Right renal cortex interstitium (tissue), 3 donors: ENCODE data around the gene MORC3. TPM values are rescaled to one million over a fixed set of nuclear protein-coding genes. Genes with fewer than 3 reads are reported as not detected.
A peak's percentile ranks its signal among the peaks of the same experiment; 100 is the strongest.
"Not testable (repeated sequence)": the region's sequence is repeated elsewhere in the genome, so short reads cannot be mapped to it uniquely, and the experiment has no call there.

ENCODE experiments used
- DNase-seq, 3 donors: peaks; one replicate each; pipeline ENCODE4 v3.0.0-alpha.2; 2013; ENCODE audit warnings: low read depth in 3 of 3, low spot score in 2 of 3
- polyA plus RNA-seq, 3 donors: library from polyadenylated mRNA; unstranded; fragments of 120-200 nt; gene quantifications; one replicate each; pipeline ENCODE4 v1.2.1, GENCODE V29; 2013; ENCODE audit not compliant: insufficient read length in 3 of 3

The MORC3 gene
- polyA plus RNA-seq, 3 donors, result 36.4 to 43.0 (median 39.5) TPM

DNA sequence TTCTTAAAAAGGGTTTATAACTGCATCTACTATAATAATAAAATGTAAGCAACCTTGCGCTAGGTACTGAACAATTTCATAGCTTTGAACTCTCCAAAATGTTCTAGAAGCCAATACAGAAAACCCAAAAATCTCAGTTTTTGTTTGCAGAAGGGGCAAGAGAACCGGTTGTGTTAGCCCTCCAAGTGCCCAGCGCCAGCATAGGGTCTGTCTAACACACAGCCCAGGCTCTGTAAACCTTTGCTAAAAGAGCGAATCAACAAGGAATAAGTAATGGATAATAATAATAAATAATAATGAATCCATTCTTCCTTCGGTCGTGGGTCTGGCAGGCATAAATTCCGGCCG lies 64.9 kb downstream of the MORC3 start:
- no peak for DNase-seq

DNA sequence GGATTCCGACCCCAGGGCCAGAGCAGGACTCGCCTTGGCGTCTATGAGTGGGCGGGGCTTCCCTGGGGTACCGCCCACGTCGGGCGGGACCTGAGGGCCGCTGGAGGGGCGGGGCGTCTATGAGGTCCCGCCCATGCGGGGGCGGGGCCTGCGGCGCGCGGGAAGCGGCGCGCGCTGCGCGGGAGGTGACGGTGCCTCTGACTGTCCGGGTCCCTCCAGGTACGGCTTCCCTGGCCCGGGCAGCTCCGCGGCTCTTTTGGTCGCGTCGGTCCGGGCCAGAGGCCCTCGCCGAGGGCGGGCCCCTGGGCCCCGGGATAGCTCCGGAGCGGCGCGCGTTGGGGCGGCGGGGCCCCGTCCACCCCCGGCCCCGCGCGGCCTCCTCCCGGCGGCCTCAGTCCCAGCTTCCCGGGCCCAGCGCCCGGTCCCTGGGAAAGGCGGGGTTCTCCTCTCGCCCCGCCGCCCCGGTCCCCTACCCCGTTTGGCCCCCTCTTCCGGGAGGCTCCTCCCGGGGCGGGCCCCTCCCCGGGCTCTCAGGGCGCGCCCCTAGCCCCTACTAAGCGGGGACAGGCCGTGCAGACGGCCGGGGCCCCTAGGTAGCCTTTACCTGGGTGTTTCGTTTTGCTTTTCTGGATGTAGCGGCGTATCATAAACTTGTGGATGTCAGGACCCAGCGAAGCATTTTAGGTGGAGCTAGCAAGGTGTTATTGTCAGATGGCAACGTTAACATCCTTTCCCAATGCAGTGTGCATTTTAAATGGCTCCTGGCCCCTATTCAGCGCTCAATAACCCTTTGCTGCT lies 65.4 kb downstream of the MORC3 start, which contains the start of gene CHAF1B:
CHAF1B (plus strand) TSS at position 160 of the 798 bp plus-strand sequence. CDS start 745 bp downstream, outside the sequence.
- peak; percentile 33 to 70 (median 67) for DNase-seq

DNA sequence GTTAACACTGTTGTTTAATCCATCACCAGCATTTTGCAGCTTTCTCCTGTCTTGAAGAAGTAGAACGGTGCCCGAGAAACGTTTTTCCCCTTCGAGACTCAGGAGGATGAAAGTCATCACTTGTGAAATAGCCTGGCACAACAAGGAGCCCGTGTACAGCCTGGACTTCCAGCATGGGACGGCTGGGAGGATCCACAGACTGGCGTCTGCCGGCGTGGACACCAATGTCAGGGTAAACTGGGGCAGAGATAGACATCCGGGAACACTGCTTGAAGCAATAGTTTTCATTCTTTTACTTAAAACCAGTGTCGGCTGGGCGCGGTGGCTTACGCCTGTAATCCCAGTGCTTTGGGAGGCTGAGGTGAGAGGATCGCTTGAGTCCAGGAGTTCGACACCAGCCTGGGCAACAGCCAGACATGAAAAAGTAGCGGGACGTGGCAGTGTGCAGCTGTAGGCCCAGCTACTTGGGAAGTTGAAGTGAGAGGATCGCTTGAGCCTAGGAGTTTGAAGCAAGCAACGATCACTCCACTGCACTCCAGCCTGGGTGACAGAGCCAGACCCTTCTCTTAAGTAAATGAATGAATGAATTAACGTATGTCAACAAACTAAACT lies 66.1 kb downstream of the MORC3 start:
- no peak for DNase-seq

DNA sequence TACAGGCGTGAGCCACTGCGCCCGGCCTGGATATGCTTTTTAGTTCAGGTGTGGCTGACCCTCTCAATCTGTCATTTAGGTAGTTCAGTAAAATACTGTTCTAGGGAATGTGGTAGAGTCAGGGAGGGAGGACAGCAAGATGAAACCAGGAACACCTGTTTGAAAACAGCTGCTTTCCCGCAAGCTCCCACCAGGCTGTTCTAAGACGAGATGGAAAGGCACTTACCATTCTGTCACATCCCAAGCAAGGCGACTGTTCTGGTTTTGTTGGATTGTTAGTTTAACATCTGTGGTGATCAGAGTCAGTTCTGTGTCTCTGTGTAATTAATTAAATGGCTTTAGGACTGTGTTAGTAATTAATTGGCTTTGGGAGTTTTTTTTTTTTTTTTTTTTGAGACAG lies 68.1 kb downstream of the MORC3 start:
- no peak for DNase-seq

DNA sequence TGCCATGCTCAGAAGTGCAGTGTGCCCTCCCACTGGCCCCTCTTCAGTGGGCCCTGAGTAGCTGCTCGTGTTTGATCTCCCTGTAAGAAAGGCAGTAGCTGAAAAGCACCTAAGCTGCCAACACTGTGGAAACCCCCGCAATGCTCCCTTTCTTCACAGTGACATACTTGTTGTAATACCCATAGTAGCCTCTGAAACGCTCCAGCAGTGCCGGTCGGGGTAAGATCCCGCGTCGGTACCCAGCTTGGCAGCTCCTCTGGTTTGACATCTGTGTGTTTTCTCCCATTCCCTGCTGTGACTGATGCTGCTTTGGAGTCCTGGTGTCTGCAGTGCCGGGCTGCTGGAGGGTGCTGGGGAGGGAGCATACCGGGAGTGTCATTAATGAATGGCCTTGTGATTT lies 68.8 kb downstream of the MORC3 start:
- DNase-seq, result no peak

DNA sequence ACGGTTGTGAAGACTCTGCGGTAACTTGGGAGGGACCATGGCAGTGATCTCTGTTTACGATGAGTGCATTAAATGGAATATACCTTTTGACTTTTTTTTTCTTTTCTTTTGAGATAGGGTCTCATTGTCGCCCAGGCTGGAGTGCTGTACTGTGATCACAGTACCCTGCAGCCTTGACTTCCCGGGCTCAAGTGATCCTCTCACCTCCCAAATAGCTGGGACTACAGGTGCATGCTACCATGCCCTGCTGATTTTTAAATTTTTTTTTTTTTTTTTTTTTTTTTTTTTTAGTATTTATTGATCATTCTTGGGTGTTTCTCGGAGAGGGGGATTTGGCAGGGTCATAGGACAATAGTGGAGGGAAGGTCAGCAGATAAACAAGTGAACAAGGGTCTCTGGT lies 71.7 kb downstream of the MORC3 start:
- DNase-seq, result not testable (repeated sequence)

DNA sequence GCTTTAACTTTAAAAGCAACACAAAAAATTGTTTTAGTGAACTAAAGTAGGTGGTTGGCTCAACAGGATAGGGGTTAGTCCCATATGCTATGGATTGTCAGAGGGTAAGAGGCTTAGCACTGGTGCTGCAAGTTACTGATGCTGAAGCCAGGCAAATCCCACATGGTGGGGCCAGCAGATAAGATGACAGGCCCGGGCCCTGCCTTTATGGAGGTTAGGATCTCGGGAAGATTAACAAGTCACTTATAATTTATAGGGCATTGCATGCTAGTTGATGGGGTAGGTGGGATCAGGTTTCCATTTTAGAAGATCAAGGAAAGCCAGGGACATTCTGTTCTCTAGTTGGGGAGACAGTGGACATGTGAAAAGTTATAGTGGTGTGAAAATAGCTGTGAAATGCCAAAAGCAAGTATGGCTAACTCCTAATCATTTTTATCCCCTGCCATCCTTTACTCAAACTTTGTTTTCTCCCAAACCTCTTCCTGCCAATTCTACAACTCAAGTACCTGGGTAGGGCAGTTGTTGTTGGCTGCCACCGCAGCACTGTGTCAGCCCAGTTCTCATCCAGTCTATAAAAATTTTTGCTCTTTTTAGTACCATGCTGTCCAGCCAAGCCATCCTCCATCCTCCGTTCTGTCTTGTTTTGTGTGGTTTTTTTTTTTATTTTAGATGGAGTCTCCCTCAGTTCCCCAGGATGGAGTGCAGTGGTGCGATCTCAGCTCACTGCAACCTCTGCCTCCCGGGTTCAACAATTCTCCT lies 75.5 kb downstream of the MORC3 start:
- no peak for DNase-seq

DNA sequence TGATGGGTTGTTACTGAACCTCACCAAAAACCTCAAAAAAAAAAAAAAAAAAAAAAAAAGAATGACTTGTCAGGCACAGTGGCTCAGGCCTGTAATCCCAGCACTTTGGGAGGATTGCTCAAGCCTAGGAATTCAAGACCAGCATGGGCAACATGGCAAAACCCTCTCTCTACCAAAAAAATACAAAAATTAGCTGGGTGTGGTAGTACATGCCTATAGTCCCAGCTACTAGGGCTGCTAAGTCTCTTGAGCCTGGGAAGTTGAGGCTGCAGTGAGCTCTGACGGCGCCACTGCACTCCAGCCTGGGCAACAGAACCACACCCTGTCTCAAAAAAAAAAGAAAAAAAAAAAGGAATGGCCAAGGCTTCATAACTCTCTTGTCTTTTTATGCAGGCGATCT lies 76.3 kb downstream of the MORC3 start:
- no peak for DNase-seq

DNA sequence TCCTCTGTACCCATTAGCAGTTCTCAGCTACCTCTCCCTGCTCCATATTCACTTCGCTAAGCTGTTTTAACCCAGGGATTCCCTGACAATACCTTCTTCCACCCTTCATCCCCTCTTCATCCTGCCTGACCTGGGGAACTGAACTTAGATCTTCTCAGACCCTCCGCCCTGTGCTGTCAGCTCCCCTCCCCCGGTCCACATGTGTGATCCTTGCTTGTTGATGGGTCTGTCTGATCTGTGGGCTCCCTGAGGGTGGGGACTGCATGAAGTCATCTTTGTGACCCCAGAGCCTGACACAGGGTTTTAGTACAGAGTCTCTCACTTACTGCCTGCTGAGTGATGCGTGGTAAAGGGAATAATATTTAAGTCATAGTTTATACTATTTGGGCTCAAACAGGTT lies 77.0 kb downstream of the MORC3 start:
- DNase-seq, result no peak

DNA sequence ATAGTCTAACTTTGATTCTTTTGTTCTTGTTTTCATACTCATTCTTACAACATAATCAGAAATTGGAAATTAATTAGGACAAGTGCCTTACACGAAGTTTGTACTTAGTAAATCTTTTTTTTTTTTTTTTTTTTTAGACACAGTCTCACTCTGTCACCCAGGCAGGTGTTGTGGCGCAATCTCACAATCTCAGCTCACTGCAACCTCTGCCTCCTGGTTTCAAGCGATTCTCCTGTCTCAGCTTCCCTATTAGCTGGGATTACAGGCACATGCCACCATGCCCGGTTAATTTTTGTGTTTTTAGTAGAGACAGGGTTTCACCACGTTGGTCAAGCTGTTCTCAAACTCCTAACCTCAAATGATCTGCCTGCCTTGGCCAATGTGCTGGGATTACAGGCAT lies 77.6 kb downstream of the MORC3 start:
- no peak for DNase-seq

DNA sequence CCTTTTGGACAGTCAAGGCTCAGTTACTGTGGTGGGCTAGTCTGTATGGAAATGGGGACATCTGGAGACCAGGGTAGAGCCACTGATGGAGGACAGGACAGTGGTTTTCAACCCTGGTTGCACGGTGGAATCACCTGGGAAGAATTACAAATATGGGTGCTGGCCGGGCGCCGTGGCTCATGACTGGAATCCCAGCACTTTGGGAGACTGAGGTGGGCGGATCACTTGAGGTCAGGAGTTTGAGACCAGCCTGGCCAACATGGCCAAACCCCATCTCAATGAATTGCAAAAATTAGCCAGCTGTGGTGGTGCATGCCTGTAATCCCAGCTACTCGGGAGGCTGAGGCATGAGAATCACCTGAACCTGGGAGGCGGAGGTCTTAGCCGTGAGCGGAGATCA lies 79.7 kb downstream of the MORC3 start:
- not testable (repeated sequence) for DNase-seq

DNA sequence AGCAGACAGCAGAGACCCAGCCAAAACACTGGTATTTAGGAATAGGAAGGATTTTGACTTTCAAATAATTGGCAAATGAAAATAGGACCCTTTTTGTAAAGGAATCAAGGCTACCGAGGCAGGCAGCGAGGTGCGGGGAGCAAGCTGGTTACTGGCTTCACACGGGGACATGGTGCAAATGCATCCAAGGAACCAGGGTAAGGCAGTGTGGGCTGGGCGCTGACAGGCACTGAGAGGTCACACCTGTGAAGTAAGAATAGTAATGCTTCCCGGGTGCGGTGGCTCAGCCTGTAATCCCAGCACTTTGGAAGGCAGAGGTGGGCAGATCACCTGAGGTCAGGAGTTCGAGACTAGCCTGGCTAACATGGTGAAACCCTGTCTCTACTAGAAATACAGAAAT lies 80.7 kb downstream of the MORC3 start:
- no peak for DNase-seq

DNA sequence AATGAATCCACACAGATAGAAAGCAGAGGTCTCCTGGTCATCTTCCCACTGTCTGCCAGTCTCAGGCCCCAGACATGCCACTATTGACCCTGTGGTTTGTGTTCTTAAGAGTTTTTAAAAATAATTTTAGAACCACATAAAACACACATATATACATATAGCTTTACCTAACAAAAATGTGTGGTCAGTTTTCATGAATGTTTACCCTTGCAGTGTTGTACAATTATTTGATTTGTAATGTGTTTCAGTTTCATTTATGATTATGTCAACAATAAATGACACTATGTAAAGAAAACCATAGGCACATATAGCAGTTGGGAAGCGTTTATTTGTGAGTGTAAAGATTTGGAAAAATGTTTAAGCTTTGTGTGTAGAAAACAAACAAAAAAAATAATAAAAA lies 82.3 kb downstream of the MORC3 start:
- no peak for DNase-seq

DNA sequence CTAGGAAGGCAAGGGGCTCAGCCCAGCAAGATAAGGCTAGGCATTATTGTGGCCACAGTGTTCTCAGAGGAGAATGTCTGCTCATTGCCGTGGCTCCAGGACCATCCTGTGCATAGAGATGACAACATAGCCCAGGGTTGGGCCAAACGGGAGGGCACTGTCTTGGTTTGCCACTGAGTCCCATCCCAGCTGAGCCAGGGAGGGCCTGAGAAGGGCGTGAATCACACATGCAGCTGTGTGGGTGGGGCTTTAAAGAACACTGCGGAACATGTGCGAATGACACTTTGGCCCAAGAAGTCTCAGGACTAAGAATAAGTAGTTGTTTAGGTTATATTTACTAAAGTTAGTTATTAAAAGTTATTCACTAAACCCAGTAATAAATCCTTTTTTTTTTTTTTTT lies 83.7 kb downstream of the MORC3 start:
- DNase-seq, result no peak

DNA sequence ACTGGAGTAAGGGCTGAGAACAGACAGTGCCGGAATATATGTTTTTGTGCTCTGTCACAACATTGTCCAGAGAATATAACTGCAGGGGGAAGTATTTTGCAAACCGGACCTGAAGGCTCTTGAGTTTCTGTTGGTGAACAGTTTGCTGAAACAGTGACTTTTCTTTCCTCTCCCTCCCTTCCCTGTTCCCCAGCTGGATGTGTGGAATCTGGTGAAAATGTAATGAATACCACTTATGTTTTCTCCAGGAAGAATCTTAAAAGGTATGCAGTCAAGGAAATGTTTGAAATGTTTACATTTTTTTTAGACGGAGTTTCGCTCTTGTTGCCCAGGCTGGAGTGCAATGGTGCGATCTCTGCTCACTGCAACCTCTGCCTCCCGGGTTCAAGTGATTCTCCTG lies 88.6 kb downstream of the MORC3 start:
- no peak for DNase-seq

DNA sequence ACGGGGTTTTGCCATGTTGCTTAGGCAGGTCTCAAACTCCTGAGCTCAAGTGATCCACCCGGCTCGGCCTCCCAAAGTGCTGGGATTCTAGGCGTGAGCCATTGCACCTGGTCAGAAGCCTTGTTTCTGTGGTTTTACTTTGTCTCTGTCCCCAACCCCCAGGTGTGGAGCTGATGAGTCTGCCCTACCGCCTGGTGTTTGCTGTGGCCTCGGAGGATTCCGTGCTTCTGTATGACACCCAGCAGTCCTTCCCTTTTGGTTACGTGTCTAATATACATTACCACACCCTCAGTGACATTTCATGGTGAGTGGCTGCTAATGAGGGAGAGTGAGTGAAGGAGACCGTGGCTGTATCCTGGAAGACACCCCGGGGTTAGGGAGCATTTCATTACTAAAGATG lies 91.3 kb downstream of the MORC3 start:
- DNase-seq, result no peak

DNA sequence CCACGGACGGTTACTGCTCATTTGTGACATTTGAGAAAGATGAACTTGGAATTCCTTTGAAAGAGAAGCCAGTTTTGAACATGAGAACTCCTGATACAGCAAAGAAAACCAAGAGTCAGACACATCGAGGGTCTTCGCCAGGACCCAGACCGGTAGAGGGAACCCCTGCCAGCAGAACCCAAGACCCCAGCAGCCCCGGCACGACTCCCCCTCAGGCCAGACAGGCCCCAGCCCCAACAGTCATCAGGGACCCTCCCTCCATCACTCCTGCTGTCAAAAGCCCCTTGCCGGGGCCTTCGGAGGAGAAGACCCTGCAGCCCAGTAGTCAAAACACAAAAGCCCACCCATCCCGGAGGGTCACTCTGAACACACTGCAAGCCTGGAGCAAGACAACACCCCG lies 92.9 kb downstream of the MORC3 start:
- no peak for DNase-seq

DNA sequence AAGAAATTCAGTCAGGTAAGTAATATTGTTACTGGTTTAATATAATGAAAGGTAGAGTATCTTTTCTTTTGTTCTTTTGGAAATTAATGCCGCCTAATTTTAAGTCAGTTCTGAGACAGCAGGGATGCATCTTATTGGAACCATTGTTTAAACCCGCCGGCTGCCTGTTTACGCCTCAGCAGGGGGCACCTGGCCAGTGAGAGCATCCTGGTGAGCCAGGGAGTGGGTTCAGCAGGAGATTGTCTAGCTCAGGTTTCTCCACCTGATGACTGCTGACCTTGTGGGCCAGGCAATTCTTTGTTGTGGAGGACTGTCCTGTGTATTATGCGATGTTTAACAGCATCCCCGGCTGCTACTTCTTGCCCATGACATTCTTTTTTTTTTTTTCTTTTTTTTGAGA lies 95.4 kb downstream of the MORC3 start:
- DNase-seq, result no peak

DNA sequence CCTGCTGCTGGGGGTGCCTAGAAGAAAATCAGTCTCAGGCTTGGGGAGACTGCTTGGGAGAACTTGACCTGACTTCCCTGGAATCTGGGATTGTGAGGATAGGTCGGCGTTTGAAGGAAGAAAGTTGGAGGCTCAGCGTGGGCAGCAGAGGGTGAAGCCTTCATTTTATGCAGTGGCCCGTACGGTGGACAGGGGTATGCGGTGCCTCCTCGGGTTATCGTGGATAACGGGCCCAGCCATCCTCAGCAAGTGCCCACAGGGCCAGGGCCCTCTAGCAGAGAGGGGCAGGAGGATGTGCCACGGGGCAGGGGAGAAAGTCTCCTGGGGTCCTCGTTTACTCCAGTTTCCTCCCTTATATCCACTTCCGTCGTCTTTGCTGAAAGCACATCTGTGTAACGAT lies 99.2 kb downstream of the MORC3 start:
- no peak for DNase-seq

DNA sequence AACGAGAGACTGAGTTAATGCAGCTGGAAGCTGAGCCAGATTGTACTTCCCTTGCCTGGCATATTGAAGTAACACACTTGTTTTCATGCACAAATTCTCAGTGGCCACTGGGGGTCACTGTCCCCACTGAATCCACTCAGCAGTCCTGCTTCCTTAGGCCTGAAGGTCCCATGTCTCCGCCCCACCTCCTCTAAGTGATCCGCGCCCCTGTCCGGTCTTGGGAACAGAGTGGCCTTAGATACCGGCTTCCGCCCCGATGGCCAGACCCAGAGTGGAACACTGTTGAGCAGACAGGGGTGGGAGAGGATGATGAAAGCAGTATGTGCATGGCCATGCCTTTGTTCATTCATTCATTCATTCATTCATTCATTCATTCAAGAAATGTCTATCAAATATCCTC lies 100.0 kb downstream of the MORC3 start:
- peak; percentile 62 to 78 (median 74) for DNase-seq

DNA sequence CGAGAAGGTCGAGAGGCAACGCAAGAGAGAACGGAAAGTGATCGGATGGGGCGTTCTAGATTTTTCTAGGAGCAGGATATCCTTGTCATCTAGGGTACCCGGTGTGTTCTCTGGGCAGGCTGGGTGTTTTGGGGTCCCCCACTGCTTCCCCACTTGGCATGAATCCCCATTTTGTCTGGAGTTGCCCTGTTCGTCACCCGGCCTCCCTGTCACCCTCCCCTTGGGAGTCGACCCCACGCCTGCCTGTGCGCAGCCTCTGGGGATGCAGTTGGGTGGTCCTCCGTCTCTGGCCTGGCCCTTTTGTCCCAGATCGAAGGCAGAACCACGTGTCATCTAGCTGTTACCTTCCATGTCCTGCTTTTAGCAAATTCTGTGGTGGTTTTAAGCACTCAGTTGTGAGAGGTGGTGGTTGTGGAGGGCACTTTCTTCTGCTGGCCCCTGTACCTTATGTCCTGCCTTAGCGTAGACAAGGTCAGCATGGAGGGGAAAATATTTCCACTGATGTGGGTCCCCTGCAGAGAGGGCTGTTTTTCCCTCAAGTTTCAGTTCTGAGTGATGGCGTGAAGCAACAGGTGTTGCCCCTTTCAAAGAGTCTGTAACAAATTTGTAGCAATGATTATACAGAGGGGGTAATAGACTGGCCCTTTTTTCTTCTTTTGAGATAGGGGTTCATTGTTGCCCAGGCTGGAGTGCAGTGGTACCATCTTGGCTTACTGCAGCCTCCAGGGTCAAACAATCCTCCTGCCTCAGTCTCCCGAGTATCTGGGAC lies 100.8 kb downstream of the MORC3 start:
- no peak for DNase-seq
